DMS 273 treated with DMSO at 0.1 percent for 48 hours (cell line): ENCODE results near the gene PRTFDC1.
A peak's percentile ranks its signal among the peaks of the same experiment; 100 is the strongest.
"Not testable (repeated sequence)": the region's sequence is repeated elsewhere in the genome, so short reads cannot be mapped to it uniquely, and the experiment has no call there.

Source experiments
- DNase-seq: peaks from one replicate; lab custom pipeline; 2025; lab: John Stamatoyannopoulos, UW

Gene PRTFDC1

DNA sequence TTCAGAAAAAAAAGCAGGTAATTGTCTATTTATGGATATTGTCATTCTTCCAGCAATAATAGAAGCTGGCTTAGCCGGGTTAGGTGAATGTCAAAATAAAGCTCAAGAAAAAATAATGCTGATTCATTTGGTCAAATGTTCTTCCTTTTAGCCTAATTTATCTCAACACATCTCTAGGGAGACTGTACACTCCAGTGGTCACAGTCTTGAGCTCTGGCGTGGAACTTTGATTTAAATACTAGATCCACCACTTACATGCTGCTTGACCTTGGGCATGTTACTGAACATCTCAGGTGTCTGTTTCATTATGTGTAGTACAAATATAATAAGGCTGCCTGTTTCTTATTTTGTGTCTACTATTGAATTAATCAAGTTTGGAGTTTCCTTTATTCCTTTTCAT lies 22.0 kb downstream of the PRTFDC1 start:
- no peak for DNase-seq

DNA sequence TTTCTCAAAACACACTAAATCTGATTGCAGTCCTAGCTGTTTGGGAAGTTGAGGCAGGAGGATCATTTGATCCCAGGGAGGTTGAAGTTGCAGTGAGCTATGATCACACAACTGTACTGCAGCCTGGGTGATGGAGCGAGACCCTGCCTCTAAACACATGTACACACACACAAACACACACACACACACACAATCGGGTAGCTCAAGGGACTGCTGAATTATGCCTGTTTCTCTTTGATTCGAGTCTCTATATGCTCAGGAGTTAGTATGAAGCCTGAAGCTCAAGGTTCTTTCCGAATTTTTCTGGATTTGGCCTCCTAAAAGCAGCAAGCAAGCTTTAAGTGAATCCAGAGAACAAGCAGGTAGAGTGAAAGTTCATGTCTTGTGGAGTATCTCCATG lies 22.5 kb downstream of the PRTFDC1 start:
- DNase-seq, result no peak

DNA sequence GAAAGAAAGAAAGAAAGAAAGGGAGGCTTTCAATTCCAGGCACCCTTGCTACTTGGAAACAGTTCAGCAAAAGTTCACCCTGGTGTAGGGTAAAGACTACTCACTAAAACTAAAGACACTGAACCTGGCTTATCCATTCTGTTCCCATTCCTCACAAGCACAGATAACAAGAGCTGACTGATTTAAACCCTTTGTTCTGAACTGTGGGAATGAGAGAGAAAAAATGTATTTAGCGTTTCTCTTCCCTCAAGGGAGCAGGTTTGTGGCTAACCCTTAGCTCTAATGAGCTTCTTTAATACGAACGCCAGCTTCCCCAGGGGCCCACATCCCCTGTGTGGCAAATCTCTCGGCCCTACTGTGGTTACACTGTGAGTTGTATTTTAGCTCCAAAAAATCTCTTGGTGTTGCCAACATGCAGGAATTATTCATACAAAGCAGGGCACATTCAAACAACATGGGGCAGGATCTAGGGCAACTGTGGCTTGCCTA lies 23.3 kb downstream of the PRTFDC1 start:
- no peak for DNase-seq

DNA sequence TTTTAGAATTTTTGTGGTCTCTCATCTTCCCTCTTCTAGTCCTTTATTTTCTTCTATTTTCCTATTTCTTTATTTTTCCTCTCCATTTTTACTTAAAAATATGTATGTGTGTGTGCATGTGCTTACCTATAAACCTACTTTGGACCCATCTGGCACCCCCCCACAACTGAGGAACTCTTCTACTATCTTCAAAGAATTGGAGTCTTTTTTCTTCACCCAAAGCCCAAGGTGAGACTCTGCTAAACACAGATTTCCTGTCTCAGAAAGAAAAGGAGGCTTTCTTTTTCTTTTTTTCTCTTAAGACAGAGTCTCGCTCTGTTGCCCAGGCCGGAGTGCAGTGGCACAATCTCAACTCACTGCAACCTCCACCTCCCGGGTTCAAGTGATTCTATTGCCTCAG lies 24.2 kb downstream of the PRTFDC1 start:
- DNase-seq, result no peak

DNA sequence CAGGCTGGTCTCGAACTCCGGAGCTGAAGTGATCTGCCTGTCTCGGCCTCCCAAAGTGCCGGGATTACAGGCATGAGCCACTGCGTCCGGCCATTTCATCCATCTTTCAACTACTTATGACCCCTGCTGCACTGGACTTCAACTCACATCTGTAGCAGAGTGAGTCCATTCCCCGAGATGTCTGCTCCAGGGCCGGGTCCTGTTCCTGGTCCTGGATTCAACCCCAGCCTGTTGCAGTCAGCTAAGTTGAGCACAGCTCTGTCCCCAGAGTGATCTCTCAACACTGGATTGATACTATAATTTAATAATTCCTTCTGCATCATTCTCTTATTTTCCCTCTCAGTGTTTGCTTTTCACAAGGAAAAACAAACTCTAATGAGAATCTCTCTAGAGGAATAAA lies 25.8 kb downstream of the PRTFDC1 start:
- DNase-seq, result no peak

DNA sequence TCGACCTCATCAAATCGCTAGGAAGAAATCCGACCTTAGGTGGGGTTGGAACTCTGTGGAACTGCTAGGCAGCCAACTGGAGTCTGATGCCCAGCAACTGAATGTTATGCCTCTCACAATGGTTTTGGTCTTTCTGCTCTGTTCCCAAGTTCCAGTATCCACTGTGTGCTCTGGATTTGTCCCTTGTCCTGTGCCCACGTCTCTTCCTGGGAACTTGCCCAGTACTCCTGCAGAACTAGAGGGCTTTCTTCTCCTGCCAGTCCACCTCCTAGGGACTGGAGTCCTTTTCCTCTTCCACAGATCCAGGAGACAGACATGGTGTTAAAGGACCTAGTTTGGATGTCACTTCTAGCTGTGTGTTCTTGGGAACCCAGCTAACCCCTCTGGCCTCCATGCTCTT lies 26.6 kb downstream of the PRTFDC1 start:
- DNase-seq, result no peak

DNA sequence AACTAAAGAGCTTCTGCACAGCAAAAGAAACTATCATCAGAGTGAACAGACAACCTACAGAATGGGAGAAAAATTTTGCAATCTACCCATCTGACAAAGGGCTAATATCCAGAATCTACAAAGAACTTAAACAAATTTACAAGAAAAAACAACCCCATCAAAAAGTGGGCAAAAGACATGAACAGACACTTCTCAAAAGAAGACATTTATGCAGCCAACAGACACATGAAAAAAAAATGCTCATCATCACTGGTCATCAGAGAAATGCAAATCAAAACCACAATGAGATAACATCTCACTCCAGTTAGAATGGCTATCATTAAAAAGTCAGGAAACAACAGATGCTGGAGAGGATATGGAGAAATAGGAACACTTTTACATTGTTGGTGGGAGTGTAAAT lies 27.9 kb downstream of the PRTFDC1 start:
- not testable (repeated sequence) for DNase-seq

DNA sequence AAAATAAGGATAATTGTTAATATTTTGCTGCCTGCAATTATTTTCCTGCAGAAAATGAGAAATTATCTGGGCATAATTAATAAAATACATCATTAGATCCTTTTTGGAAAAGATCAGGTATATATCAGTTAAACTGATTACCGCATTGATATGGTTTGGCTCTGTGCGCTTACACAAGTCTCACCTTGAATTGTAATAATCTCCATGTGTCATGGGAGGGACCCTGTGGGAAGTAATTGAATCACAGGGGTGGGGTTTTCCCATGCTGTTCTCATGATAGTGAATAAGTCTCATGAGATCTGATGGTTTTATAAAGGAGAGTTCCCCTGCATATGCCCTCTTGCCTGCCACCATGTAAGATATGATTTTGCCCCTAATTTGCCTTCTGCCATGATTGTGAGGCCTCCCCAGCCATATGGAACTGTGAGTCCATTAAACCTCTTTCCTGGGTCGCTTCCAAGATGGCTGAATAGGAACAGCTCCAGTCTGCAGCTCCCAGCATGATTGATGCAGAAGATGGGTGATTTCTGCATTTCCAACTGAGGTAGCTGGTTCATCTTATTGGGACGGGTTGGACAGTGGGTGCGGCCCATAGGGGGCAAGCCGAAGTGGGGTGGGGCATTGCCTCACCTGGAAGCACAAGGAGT lies 30.1 kb downstream of the PRTFDC1 start:
- DNase-seq, result not testable (repeated sequence)

DNA sequence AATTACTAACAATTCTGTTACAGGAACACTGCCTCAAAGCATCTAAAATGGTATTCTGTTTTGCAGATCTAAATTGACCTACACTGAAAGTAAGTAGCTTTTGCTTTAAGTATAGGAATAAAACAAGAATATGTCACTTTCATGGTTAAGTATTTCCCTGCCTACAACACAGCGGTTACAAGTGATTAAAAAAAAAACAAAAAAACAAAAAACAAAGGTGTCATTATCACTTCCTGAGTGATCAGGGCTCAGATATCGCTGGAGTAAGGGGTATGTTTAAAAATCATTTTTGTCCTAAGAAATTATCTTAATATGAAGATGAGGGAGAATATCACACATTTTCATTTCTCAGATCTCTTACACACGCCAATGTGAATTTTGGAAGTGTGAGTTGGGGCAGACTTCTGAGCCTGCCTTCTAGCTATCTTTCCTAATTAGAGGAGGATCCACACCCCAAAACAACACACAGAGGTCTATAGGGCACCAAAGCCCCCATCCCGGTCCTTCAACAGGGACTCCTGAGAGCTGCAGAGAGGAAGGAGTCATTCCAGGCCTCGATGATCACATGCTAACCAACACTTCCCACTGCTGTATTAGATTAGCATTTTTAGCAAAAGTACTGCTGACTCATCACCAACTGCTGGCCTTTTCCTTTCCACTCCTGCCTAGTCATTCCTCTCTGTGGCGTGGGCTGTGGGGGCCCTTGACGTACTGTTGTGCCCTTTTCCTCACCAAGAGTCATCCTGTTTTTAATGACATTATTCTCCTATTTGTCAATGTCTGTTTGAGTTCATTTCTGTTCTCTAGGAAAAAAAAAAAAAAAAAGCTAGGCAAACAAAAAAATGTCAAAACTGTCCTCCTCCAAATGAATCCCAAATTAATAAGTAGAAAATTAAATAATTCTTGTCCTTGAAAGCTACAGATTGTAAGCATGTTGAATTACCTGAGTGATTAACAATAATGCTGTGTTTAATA lies 31.2 kb downstream of the PRTFDC1 start:
- peak; percentile 10 for DNase-seq

DNA sequence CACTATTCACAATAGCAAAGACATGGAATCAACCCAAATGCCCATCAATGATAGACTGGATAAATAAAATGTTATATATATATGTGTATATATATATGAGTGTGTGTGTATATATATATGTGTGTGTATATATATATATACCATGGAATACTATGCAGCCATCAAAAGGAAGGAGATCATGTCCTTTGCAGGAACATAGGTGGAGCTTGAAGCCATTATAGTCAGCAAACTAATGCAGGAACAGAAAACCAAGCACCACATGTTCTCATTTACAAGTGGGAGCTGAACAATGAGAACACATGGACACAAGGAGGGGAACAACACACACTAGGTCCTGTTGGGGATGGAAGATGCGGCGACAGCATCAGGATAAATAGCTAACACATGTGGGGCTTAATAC lies 32.2 kb downstream of the PRTFDC1 start:
- not testable (repeated sequence) for DNase-seq

DNA sequence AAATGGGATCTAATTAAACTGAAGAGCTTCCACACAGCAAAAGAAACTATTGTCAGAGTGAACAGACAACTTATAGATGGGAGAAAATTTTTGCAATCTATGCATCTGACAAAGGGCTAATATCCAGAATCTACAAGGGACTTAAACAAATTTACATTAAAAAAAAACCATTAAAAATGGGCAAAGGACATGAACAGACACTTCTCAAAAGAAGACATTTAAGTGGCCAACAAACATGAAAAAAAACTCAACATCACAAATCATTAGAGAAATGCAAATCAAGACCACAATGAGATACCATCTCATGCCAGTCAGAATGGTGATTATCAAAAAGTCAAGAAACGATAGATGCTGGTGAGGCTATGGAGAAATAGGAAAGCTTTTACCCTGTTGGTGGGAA lies 32.8 kb downstream of the PRTFDC1 start:
- not testable (repeated sequence) for DNase-seq

DNA sequence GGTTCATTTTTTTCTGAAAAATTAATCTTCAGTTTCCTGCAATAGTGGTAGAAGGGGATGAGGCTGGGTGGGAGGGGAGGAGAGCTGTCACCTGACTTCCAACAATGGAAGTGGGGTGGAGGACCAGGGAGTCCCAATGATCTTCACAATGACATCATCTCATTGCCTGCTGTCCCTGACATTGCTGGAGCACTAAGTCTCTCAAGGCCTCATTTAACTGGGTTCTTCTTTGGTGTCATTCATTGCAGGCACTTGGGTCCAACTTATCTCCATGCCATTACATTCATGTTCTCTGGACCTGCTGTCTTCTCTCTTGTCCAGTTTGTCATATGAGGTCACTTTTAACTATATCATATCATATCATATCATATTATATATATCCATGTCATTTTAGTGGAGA lies 34.4 kb downstream of the PRTFDC1 start:
- no peak for DNase-seq

DNA sequence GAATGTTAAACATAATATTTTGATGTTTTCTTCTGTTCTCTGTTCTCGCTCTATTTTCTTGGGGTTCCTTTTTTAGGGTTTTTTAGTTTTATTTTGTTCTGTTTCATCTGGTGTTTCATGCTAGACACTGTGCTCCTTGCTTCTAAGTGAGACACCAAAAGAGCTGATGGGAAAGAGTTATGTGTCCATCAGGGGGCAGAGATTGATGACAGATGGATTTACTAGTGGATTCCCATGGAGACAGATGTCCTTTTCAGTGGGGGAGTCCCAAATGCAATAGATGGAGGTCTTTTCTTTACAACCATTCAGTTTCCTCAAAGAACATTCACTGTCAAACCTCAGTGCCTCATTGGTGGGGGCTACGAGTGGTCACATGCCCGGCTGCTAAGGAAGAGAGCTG lies 34.9 kb downstream of the PRTFDC1 start:
- DNase-seq, result no peak

DNA sequence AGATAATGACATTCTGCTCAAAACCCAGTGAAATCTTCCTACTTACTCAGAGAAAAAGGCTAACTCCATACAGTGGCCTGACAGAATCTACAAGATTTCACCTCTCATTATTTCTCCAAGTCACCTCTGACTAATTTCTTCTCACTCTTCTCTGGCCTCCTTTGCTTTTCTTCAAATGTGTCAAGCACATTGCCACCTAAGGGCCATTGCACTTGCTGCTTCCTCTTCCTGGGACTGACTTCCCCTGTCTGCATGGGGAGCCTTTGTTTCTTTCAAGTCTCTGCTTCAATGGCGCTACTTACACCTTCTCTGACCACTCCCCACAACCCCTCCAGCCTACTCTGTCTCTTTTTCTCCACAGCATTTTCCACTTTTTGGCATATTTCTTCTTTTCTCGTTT lies 36.0 kb downstream of the PRTFDC1 start:
- no peak for DNase-seq

DNA sequence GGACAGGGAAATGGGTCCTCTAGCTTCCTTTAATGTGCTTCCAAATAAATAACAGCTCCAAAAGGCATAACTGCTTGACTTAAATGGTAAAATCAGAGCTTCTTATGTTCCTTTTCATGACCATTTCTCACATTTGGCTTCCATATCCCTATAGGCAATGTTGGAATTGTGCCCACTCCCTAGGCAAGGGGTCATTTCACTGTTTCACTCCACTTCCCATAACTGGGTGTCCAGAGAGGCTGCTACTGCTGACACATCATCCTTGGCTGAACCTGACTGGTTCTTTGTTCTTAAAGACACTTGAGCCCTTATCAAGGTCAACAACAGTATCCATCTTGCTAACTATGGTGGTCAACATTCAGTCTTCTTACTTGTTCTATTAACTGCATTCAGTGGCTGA lies 37.1 kb downstream of the PRTFDC1 start:
- DNase-seq, result no peak

DNA sequence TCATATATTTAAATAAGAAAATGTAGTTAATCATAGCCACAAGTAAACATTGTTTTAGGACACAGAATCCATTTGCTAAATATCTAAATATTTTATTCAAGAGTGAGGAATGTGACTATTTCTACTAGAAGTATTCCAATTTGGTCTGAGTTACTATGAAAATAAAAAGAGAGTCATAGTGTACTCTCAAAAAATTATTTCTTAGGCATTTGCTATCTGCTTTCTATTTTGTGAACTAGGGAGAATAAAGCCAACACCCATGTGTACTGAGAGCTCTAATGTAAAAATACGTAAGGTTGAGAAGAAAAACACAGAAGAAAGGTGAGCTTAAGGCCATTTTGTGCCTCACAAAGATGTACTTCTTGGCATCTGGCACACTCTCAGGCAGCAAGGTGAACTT lies 38.3 kb downstream of the PRTFDC1 start:
- no peak for DNase-seq

DNA sequence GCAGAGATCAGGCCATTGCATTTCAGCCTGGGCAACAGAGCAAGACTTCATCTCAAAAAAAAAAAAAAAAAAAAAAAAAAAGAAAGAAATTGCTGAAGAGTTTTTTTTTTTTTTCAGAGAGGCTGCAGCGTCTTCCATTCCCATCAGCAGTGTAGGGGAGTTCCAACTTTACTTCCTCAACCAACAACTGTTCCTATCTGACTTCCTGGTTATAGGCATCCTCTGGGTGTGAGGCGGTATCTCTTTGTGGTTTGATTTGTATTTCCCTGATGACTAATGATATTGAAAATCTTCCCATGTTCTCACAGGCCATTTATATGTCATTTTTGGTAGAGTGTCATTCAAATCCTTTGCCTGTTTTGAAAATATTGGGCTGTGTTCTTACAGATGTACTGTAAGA lies 40.2 kb downstream of the PRTFDC1 start:
- DNase-seq, result no peak

DNA sequence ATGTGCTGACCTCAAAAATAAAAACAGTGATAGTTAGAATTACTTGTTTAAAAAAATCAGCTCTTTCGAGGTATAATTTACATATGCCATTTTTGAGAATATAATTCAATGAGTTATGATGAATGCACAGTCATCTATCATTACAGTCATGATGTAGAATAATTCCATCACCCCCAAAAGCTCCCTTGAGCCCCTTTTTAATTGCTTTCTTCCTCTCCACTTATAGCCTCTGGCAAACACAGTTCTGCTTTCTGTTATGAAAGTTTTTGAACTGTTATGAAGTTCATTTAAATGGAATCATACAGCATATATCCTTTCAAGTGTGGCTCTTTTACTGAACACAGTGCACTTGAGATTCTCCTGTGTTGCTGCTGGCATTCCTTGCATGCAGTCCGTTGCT lies 41.4 kb downstream of the PRTFDC1 start:
- DNase-seq, result no peak

DNA sequence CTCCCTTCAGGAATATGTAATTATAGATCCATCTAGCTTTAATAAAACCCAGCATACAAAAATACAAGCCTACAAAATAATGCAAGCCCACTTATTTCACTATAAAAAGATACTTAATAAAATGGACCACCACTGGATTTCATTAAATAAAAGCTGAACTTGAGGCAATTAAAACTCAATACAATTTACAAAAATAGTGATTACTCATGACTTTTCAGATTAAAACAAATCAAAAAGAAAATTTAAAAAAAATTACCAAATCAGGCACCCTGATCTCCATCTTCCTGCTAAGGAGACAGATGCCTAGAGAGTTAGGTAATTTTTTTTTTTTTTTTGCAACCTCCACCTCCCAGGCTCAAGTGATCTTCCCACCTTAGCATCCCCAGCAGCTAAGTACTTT lies 41.8 kb downstream of the PRTFDC1 start:
- no peak for DNase-seq

DNA sequence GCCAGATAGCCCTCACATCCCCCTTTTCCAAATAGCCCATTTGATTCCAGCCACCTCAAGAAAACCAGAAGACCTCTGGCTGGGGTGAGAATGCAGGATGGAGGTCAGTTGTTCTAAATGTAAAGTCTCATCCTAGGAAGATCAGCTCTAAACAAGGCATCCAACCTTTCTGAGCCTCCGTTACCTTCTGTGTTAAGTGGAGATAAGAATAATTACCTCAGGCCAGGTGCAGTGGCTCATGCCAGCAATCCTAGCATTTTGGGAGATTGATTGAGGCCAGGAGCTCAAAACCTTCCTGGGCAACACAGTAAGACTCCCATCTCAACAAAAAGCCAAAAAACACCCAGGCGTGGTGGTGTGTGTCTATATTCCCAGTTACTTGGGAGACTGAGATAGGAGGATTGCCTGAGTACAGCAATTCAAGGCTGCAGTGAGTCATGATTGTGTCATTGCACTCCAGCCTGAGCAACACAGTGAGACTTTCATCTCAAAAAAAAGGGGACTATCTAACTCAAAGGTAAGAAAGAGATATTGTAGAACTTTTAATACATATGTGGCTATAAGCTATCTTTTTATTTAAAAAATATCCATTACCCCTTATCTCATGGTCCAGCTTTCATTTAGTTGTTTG lies 43.5 kb downstream of the PRTFDC1 start:
- no peak for DNase-seq

DNA sequence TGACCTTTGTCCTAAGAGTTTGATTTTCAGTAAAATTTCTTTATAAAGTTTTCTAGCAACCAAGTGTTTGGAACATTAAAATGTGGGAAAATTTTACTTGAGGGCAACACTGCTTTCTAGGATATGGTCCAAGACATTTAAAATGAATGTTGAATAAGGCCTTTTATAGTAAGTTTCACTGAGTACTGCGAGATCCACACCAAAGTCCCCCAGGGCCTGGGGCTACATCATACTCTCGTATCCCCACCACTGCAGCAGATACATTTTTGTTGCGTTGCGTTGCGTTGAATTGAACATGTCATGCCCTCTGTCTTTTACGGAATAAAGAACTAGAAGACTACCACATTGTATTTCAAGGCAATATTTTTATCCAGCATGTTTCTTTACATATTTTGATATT lies 44.5 kb downstream of the PRTFDC1 start:
- DNase-seq, result no peak

DNA sequence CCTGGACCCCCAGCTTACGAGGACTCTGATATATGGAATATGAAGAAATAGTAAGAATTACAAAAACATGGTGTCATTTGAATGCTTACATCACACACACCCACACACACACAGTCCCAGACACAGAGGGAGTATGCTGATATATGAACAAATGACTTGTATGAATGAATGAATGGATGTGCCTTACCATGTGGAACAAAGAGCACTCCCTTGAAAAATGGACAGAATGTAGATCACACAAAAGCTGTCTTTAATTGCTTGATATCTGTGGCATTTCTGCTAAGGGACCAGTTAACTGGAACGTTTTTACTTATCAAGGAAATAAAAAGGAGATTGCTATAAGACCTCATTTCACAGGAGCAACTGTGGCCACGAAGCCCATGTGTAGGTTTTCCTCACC lies 46.0 kb downstream of the PRTFDC1 start:
- DNase-seq, result no peak

DNA sequence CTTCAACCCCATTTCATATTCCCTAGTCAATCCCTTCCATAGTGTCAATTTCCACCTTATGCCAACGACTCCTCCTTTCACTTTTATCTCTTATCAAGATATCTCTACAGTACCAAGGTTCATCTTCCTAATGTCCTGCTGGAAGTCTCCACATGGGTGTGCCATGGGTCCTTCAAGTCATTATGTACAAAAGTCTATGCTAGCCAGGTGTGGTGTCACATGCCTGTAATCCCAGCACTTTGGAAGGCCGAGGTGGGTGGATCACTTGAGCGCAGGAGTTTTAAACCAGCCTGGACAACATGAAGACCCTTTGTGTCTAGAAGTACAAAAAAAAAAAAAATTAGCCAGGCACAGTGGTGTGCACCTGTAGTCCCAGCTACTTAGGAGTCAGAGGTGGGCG lies 47.6 kb downstream of the PRTFDC1 start:
- DNase-seq, result no peak
